Osteocyte (in vitro differentiated cells): ENCODE results near the gene DHX30. TPM values are rescaled to one million over a fixed set of nuclear protein-coding genes. Genes with fewer than 3 reads are reported as not detected.

Experiments
- DNase-seq: peaks from one replicate; pipeline ENCODE4 v3.0.0; 2021; ENCODE audit warnings: mixed read lengths; ENCODE audit not compliant: unreplicated experiment; ENCODE audit errors: extremely low spot score
- H3K27ac Mint-ChIP-seq: one replicate; pipeline ENCODE4 v1.8.0; 2021; ENCODE audit warnings: mild to moderate bottlenecking, mixed read lengths; ENCODE audit not compliant: unreplicated experiment
- H3K27me3 Mint-ChIP-seq: one replicate; pipeline ENCODE4 v1.8.0; 2021; ENCODE audit warnings: mixed read lengths; ENCODE audit not compliant: unreplicated experiment
- H3K36me3 Mint-ChIP-seq: one replicate; pipeline ENCODE4 v1.8.0; 2021; ENCODE audit warnings: mixed read lengths; ENCODE audit not compliant: unreplicated experiment
- H3K4me1 Mint-ChIP-seq: one replicate; pipeline ENCODE4 v1.8.0; 2021; ENCODE audit warnings: mixed read lengths; ENCODE audit not compliant: unreplicated experiment
- H3K4me3 Mint-ChIP-seq: one replicate; pipeline ENCODE4 v1.8.0; 2021; ENCODE audit warnings: mild to moderate bottlenecking, moderate library complexity, mixed read lengths; ENCODE audit not compliant: unreplicated experiment
- H3K9me3 Mint-ChIP-seq: one replicate; pipeline ENCODE4 v1.8.0; 2021; ENCODE audit warnings: mixed read lengths; ENCODE audit not compliant: unreplicated experiment
- CTCF ChIP-seq: fragments of 200-600 bp; sonication (generic); IDR thresholded peaks from 2 replicates; pipeline ENCODE4 v1.5.0; 2021; ENCODE audit warnings: antibody characterized with exemption, mild to moderate bottlenecking, moderate library complexity
- total RNA-seq: library from RNA; stranded (reverse); gene quantifications from 2 replicates; pipeline ENCODE4 v1.2.1, GENCODE V29; 2021

Gene DHX30
- total RNA-seq, 1 donor from 2014 or later = 78.9 TPM

GRCh38 chr3:47890126-47890827, 87.3 kb downstream of the DHX30 start:
- H3K27me3 Mint-ChIP-seq = no peaks in the 10 kb centered on the region
- DNase-seq = no peak
- peak overlapping the region; percentile 9 for H3K27ac Mint-ChIP-seq
- H3K4me1 Mint-ChIP-seq = peaks cover 7% of the 10 kb centered on the region
- peaks cover 35% of the 10 kb centered on the region for H3K36me3 Mint-ChIP-seq
- no peak for TF ChIP-seq CTCF
- H3K4me3 Mint-ChIP-seq = no peak overlapping the region
- H3K9me3 Mint-ChIP-seq = no peaks in the 10 kb centered on the region

- H3K9me3 Mint-ChIP-seq = no peaks in the 10 kb centered on the region
- no peak for TF ChIP-seq CTCF
- peak overlapping the region; percentile 42 for H3K27ac Mint-ChIP-seq
- H3K36me3 Mint-ChIP-seq = peaks cover 38% of the 10 kb centered on the region
- no peak overlapping the region for H3K4me3 Mint-ChIP-seq
- H3K4me1 Mint-ChIP-seq = peaks cover 7% of the 10 kb centered on the region
- no peaks in the 10 kb centered on the region for H3K27me3 Mint-ChIP-seq
- DNase-seq = no peak
Measured at GRCh38 chr3:47890828-47891612, 88.1 kb downstream of the DHX30 start.

- no peak for TF ChIP-seq CTCF
- H3K27me3 Mint-ChIP-seq = no peaks in the 10 kb centered on the region
- no peaks in the 10 kb centered on the region for H3K9me3 Mint-ChIP-seq
- no peak overlapping the region for H3K27ac Mint-ChIP-seq
- H3K36me3 Mint-ChIP-seq = peaks cover 40% of the 10 kb centered on the region
- no peak overlapping the region for H3K4me3 Mint-ChIP-seq
- DNase-seq = no peak
- peaks cover 7% of the 10 kb centered on the region for H3K4me1 Mint-ChIP-seq
Measured at GRCh38 chr3:47891613-47892005, 88.7 kb downstream of the DHX30 start.

- Mint-ChIP-seq H3K9me3 (no peaks in the 10 kb centered on the region), H3K4me3 (no peak overlapping the region), H3K27ac (no peak overlapping the region), H3K27me3 (no peaks in the 10 kb centered on the region), H3K4me1 (peaks cover 7% of the 10 kb centered on the region), H3K36me3 (peaks cover 40% of the 10 kb centered on the region)
- DNase-seq = no peak
- TF ChIP-seq CTCF = no peak
Measured at GRCh38 chr3:47892286-47893040, 89.5 kb downstream of the DHX30 start.

- H3K9me3 Mint-ChIP-seq = no peaks in the 10 kb centered on the region
- DNase-seq = no peak
- no peak overlapping the region for H3K4me3 Mint-ChIP-seq
- peaks cover 6% of the 10 kb centered on the region for H3K4me1 Mint-ChIP-seq
- TF ChIP-seq CTCF = no peak
- H3K36me3 Mint-ChIP-seq = peaks cover 29% of the 10 kb centered on the region
- H3K27ac Mint-ChIP-seq = no peak overlapping the region
- no peaks in the 10 kb centered on the region for H3K27me3 Mint-ChIP-seq
Measured at GRCh38 chr3:47895241-47895640, 92.3 kb downstream of the DHX30 start.
